Measurements from ENCODE around the gene YIPF3.

The YIPF3 gene

DNA sequence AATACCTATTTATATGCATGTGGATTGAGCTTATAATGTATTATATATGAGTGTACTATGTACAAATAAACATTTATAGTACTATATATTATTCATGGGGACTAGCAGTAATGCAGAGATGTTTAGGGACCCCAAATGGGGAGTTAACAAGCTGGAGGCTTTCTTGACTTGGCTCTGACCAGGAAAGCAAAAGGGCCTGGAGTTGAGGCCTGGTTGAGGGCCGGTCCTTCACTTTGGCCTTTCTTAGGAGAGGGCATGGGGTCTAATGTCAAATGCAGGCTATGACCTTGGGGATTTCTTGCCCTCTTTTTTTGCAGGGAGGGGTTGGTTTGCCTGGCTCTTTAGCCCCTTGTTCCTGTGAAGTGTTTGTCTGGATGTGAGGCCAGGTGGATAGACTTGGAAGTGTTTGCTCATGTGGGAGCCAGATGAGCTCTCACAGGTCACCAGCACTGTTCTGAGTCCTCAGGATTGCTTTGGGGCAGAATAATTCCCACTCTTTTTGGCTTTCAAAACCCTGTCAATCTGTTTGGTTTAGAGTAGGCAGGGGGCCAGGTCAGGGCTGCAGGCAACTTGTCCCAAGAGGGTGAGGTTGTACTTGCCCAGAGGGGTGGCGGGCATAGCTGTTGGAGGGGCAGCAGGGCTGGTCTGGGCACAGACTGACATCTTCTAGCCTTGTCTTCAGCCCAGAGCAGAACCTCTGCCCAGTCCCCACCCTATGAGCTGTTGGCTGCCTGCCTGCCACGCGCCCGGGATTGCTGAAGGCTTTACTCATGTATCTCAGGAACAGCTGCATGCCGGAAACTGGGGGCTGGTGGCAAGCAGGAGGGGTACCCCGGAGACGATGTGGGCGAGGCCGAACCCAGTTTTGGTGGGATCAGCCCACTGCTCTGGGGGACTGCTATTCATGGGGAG, 24.7 kb downstream of the YIPF3 start:
- FAIRE-seq (no peak), DNase-seq (ENCODE audit: insufficient read length, low spot score) (no peak)
- TF ChIP-seq, protein P1, sequence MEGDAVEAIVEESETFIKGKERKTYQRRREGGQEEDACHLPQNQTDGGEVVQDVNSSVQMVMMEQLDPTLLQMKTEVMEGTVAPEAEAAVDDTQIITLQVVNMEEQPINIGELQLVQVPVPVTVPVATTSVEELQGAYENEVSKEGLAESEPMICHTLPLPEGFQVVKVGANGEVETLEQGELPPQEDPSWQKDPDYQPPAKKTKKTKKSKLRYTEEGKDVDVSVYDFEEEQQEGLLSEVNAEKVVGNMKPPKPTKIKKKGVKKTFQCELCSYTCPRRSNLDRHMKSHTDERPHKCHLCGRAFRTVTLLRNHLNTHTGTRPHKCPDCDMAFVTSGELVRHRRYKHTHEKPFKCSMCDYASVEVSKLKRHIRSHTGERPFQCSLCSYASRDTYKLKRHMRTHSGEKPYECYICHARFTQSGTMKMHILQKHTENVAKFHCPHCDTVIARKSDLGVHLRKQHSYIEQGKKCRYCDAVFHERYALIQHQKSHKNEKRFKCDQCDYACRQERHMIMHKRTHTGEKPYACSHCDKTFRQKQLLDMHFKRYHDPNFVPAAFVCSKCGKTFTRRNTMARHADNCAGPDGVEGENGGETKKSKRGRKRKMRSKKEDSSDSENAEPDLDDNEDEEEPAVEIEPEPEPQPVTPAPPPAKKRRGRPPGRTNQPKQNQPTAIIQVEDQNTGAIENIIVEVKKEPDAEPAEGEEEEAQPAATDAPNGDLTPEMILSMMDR (IDR thresholded peaks at IDR 0.05; ENCODE audit: insufficient read depth, missing control alignments): no peak

DNA sequence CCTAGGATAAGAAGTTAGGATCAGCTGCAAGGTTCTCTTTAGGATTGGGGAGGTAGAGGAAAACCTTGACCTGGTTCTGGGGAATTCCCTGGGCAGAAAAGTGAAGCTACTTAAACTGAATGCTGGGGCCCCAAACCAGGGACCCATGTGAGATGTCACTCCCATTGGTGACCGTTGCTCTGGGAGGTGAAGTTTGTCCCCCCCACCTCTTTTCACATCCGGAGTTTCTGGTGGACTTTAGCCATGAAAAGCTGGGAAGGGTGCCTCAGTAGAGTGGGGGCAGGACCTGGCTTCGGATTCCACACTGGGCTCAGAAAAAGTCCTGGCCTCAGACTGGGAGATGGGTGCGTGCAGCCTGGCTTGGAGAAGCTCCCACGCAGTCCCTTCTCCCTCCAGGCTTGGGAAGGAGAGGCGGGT, 26.2 kb downstream of the YIPF3 start:
- TF ChIP-seq, protein P1 (IDR thresholded peaks at IDR 0.05; ENCODE audit: insufficient read depth, missing control alignments): no peak
- FAIRE-seq (no peak), DNase-seq (ENCODE audit: insufficient read length, low spot score) (no peak)

DNA sequence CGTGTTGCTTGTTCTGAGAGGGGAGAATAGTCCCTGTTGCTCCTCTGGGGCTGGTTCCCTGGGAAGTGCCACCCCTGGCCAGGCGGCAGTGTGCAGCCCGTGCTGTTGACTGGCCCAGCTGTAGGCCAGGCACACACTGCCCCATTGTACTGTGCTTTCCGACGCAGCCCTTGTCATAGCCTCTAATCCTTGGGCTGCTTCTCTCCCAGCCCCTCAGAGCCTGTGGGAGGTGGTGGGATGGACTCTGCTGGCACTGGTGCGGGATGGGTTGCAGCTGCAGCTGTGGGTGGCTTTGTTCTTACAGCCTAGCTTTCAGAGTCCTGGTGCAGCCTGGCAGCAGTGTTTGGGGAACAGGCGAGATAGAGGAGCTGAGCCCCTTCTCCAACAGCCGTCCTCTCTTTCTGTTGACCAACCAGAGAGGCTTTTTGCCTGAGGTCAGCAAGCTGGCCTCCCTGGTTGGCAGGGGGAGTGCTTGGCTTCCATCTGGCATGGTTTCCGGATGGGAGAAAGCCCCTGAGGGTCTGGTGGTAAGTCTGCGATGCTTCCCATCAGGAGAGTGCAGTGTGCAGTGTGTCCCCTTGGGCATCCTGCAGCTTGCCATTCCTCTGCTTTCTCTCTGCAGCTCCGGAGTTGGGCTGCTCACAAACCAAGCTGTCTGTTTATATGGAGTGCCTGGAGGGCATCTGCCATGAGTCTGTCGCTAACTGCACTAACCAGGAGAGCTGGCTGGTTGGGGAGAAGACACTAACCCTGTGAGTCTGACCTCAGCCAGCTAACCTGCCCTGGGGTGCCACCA, 27.3 kb downstream of the YIPF3 start:
- FAIRE-seq (no peak), DNase-seq (ENCODE audit: insufficient read length, low spot score) (no peak)
- TF ChIP-seq, protein P1 (IDR thresholded peaks at IDR 0.05; ENCODE audit: insufficient read depth, missing control alignments): no peak

DNA sequence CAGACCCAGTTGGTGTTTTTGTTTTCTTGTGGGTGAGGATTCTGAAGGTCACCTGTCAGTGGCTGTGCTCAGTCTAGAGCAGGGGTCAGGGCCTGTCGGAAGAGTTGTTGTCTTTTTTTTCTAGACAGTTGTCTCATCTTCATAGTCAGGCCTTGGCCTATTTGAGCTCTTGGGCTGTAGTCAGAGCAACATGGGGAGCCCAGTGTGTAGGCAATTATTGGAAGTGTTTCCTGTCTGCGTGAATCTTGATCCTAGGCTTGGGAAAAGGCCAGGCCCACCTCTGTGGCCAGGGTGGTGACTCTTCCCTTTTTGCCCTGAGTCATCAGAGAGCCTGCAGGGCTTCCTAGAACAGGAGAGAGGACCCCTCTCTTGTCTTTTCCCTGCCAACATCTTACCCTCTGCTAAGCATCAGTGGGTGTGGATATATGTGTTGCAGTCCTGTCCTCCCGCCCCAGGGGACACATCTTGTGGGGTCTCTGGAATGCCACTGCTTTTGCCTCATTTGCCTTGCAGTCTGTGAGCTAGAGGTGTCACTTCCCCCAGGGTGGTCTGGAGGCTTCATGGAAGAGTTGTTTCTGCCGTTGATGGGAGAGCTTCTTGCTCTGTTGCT, 28.0 kb downstream of the YIPF3 start:
- DNase-seq (ENCODE audit: insufficient read length, low spot score): no peak
- TF ChIP-seq, protein P1 (IDR thresholded peaks at IDR 0.05; ENCODE audit: insufficient read depth, missing control alignments): no peak
- no peak for FAIRE-seq

DNA sequence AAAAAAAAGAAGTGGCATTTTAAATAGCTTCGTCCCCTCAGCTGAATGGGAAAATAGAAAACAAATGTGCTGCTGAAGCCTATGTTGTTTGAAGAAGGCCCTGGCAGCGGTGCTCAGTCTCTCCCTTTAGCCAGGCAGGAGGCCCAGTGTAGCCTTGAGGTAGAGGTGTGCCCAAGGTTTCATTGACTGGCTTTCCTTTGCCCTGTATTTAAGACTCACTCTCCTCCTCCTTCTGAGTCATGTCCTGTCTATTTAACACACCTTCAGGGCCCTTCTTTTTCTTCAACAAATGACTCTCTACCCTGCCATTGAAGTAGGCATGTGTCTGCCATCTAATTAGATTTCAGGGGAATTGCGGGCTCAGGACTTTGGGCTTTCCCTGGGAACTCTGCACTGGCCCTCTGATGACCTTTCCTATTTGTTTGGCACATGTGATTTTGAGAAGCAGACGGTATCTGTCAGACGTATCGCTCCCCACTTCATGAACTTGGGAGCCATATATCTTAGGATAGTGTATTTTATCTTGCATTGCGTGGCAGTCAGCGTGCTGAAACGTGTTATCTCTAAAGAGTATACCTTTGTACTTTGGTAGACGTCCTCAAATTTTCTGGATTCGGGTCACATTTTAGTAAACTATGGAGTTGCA, 35.0 kb downstream of the YIPF3 start:
- FAIRE-seq (no peak), DNase-seq (ENCODE audit: insufficient read length, low spot score) (no peak)

DNA sequence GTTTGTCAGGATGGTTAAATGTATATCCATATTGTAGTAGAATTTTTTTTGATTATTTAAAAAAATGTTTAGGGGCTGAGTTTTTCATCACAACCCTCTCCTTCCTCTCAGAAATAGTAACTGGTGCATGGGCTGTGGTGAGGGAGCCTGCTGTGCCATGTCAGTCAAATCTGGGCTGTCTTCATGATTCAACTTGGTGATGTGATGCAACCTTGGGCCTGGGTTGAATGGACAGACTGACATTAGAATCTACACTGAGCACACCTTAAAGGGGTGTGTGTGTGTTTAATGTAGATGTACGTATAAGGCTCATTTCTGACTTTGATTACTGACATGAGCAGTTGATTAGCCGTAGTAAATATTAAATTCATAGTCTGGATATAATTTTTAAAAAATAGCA, 35.7 kb downstream of the YIPF3 start:
- FAIRE-seq (no peak), DNase-seq (ENCODE audit: insufficient read length, low spot score) (no peak)
- TF ChIP-seq, protein P1 (IDR thresholded peaks at IDR 0.05; ENCODE audit: insufficient read depth, missing control alignments): no peak

More for the DNA sequence above, 35.0 kb downstream of the YIPF3 start:
- TF ChIP-seq, protein P1 (IDR thresholded peaks at IDR 0.05; ENCODE audit: insufficient read depth, missing control alignments): no peak

Data from D721Med (cell line).